A549 (cell line): ENCODE measurements around the gene NINL. TPM values are rescaled to one million over a fixed set of nuclear protein-coding genes. Genes with fewer than 3 reads are reported as not detected.

ENCODE experiments used
- BHLHE40 ChIP-seq: IDR thresholded peaks from 2 replicates; pipeline ENCODE4 v1.6.1; 2012; ENCODE audit warnings: low read depth, low read length, inconsistent platforms
- CBX2 ChIP-seq: fragments of 200-600 bp; sonication (generic); IDR thresholded peaks from 2 replicates; pipeline ENCODE4 v1.6.1; 2016; ENCODE audit warnings: low read depth, mild to moderate bottlenecking, borderline replicate concordance
- CHD2 ChIP-seq: fragments of 150-350 bp; IDR thresholded peaks from 2 replicates; pipeline ENCODE4 v1.6.1; 2014; ENCODE audit warnings: low read length; ENCODE audit not compliant: partially characterized antibody
- CHD4 ChIP-seq: fragments of 200-600 bp; sonication (generic); IDR thresholded peaks from 2 replicates; pipeline ENCODE4 v1.6.1; 2016; ENCODE audit warnings: antibody characterized with exemption, mild to moderate bottlenecking, borderline replicate concordance
- CTCF ChIP-seq: fragments of >200 bp; sonication (Bioruptor Twin); formaldehyde crosslinking; IDR thresholded peaks from 3 replicates; pipeline ENCODE4 v1.5.1; 2016
- EHMT2 ChIP-seq: fragments of 200-600 bp; sonication (generic); IDR thresholded peaks from 2 replicates; pipeline ENCODE4 v1.6.1; 2016; ENCODE audit warnings: antibody characterized with exemption, low read depth, mild to moderate bottlenecking, moderate library complexity
- EP300 ChIP-seq, 2 experiments: fragments of >200 bp; sonication (Bioruptor Twin); formaldehyde crosslinking; IDR thresholded peaks; 2 replicates in 1 of 2; 3 replicates in 1 of 2; pipeline ENCODE4 v1.6.1; 2016 to 2017
- FOSB ChIP-seq: fragments of 250-450 bp; sonication (Bioruptor Pico); IDR thresholded peaks from 2 replicates; pipeline ENCODE4 v1.5.0; 2020; ENCODE audit warnings: mild to moderate bottlenecking, moderate library complexity
- FOXS1 ChIP-seq: fragments of 250-450 bp; sonication (Bioruptor Pico); IDR thresholded peaks from 2 replicates; pipeline ENCODE4 v1.5.0; 2020; ENCODE audit warnings: mild to moderate bottlenecking, moderate library complexity
- GATA3 ChIP-seq: IDR thresholded peaks from 2 replicates; pipeline ENCODE4 v1.6.1; 2012; ENCODE audit warnings: borderline replicate concordance
- HES2 ChIP-seq: fragments of >200 bp; sonication (Bioruptor Twin); formaldehyde crosslinking; IDR thresholded peaks from 2 replicates; pipeline ENCODE4 v1.6.1; 2016
- HEYL ChIP-seq: fragments of 250-450 bp; sonication (Bioruptor Pico); IDR thresholded peaks from 2 replicates; pipeline ENCODE4 v1.8.0; 2021; ENCODE audit warnings: mild to moderate bottlenecking, moderate library complexity
- HOXA7 ChIP-seq: fragments of 250-450 bp; sonication (Bioruptor Pico); IDR thresholded peaks from 2 replicates; pipeline ENCODE4 v1.5.0; 2020; ENCODE audit warnings: mild to moderate bottlenecking, moderate library complexity
- JUN ChIP-seq, 2 experiments: fragments of >200 bp; sonication (Bioruptor Twin); formaldehyde crosslinking; IDR thresholded peaks; 2 replicates in 1 of 2; 3 replicates in 1 of 2; pipeline ENCODE4 v1.6.1; 2016 to 2017
- JUNB ChIP-seq: fragments of >200 bp; sonication (Bioruptor Twin); formaldehyde crosslinking; IDR thresholded peaks from 2 replicates; pipeline ENCODE4 v1.6.1; 2016
- KDM1A ChIP-seq: fragments of 200-600 bp; sonication (generic); IDR thresholded peaks from 2 replicates; pipeline ENCODE4 v1.6.1; 2016; ENCODE audit warnings: low read depth, mild to moderate bottlenecking
- MAZ ChIP-seq: fragments of 150-350 bp; IDR thresholded peaks from 2 replicates; pipeline ENCODE4 v1.6.1; 2014; ENCODE audit warnings: antibody characterized with exemption, low read depth, low read length, borderline replicate concordance
- NPAS2 ChIP-seq: fragments of 250-450 bp; sonication (Bioruptor Pico); IDR thresholded peaks from 2 replicates; pipeline ENCODE4 v1.8.0; 2022; ENCODE audit warnings: mild to moderate bottlenecking, moderate library complexity, borderline replicate concordance
- PBX3 ChIP-seq: IDR thresholded peaks from 2 replicates; pipeline ENCODE4 v1.6.1; 2012
- POLR2AphosphoS2 ChIP-seq: conservative IDR thresholded peaks from 2 replicates; pipeline ENCODE4 v1.6.1; 2012; ENCODE audit warnings: low read length, improper control_type of control experiment, inconsistent platforms
- RAD21 ChIP-seq, 2 experiments: fragments of >200 bp in 1 of 2; sonication (Bioruptor Twin) in 1 of 2; formaldehyde crosslinking in 1 of 2; IDR thresholded peaks in 1 of 2; conservative IDR thresholded peaks in 1 of 2; 2 replicates in 1 of 2; 3 replicates in 1 of 2; pipeline ENCODE4 v1.6.1; 2012 to 2018; ENCODE audit warnings: inconsistent platforms in 1 of 2
- RARB ChIP-seq: fragments of 250-450 bp; sonication (Bioruptor Pico); IDR thresholded peaks from 2 replicates; pipeline ENCODE4 v1.8.0; 2021; ENCODE audit warnings: mild to moderate bottlenecking, moderate library complexity
- RCOR1 ChIP-seq: fragments of 150-350 bp; IDR thresholded peaks from 2 replicates; pipeline ENCODE4 v1.6.1; 2014; ENCODE audit warnings: antibody characterized with exemption, low read length, low read depth
- RFX5 ChIP-seq: fragments of 450-650 bp; IDR thresholded peaks from 2 replicates; pipeline ENCODE4 v1.7.1; 2014; ENCODE audit warnings: antibody characterized with exemption, mild to moderate bottlenecking, moderate library complexity
- SMC3 ChIP-seq: fragments of >200 bp; sonication (Bioruptor Twin); formaldehyde crosslinking; IDR thresholded peaks from 3 replicates; pipeline ENCODE4 v1.6.1; 2018; ENCODE audit warnings: inconsistent platforms
- SREBF2 ChIP-seq: fragments of 450-650 bp; IDR thresholded peaks from 2 replicates; pipeline ENCODE4 v1.6.1; 2014; ENCODE audit warnings: mild to moderate bottlenecking, moderate library complexity
- TFCP2L1 ChIP-seq: fragments of 250-450 bp; sonication (Bioruptor Pico); IDR thresholded peaks from 2 replicates; pipeline ENCODE4 v1.5.0; 2021; ENCODE audit warnings: mild to moderate bottlenecking
- ZFP36 ChIP-seq: fragments of 450-650 bp; IDR thresholded peaks from 2 replicates; pipeline ENCODE4 v1.6.1; 2014; ENCODE audit warnings: borderline replicate concordance; ENCODE audit not compliant: partially characterized antibody
- ZNF302 ChIP-seq: fragments of 250-450 bp; sonication (Bioruptor Pico); IDR thresholded peaks from 2 replicates; pipeline ENCODE4 v1.9.0; 2021; ENCODE audit warnings: inconsistent platforms, mild to moderate bottlenecking, moderate library complexity
- polyA plus RNA-seq, 4 experiments: library from polyadenylated mRNA; depleted of rRNA in 3 of 4; stranded (reverse); fragments of >200 nt; fragmentation: RNase III in 1 of 4; extraction: RNeasy Plus Mini Kit Qiagen cat#74134 plus additional on column Dnase treatment in 1 of 4; gene quantifications; 2 replicates in 3 of 4; 3 replicates in 1 of 4; pipeline ENCODE4 v1.2.3, GENCODE V29; 2011 to 2017
- small RNA-seq, 6 experiments: library from RNA; depleted of rRNA; stranded (forward); fragments of <200 nt; gene quantifications; one replicate each; pipeline ENCODE3, GENCODE V24; 2012

The NINL gene
- polyA plus RNA-seq, 2 of the 4 experiments (the other 2 are of a cell fraction) = 20.2 to 22.4 TPM

GRCh38 chr20:25407311-25408169 lies 177.8 kb downstream of the NINL start, which contains the start of gene GINS1 (continued):
- TF ChIP-seq HES2 (no peak), CTCF (no peak), EHMT2 (no peak), BHLHE40 (no peak), ZFP36 (no peak), SMC3 (0 out of 3 replicates have a peak, but pooled peaks have one; percentile 32), JUNB (no peak), RAD21 (conservative IDR thresholded peaks at IDR 0.05 in 1 of 2, IDR thresholded peaks at IDR 0.05 in 1 of 2) (no peak), MAZ (no peak), SREBF2 (no peak), GATA3 (no peak), CHD2 (no peak), KDM1A (no peak), POLR2AphosphoS2 (no peak), TFCP2L1 (CRISPR knock-in tag) (peak; percentile 55; the same call in 1 of the 2 replicates), HOXA7 (no peak), JUN (IDR thresholded peaks at IDR 0.05) (peak; percentile 65 to 98; a peak in 4 of 5 replicates), CBX2 (no peak), RCOR1 (no peak), HEYL (CRISPR knock-in tag) (no peak), FOXS1 (CRISPR knock-in tag) (no peak; the same call in 1 of the 2 replicates), RARB (CRISPR knock-in tag) (no peak), CHD4 (no peak), RFX5 (no peak), PBX3 (no peak), ZNF302 (CRISPR knock-in tag) (no peak; the same call in 1 of the 2 replicates), NPAS2 (CRISPR knock-in tag) (no peak), EP300 (IDR thresholded peaks at IDR 0.05) (no peak), FOSB (no peak)

Small RNA genes lying within 50 kb of the gene (small RNA-seq; reads per million reads assigned to genes)
- gene RNU6ATAC17P = 0 reads per million in 6 experiments

Other genes starting within 250 kb of the NINL start
- 54.3 and 59.1 TPM in 2 replicates for gene ABHD12, start 194.7 kb downstream of the NINL start, polyA plus RNA-seq (2011; rRNA removed)
- 87.3 to 101 TPM (median 96.4 TPM) in 3 replicates for gene ABHD12, start 194.7 kb downstream of the NINL start, polyA plus RNA-seq (2017; fragmentation: RNase III; extraction: RNeasy Plus Mini Kit Qiagen cat#74134 plus additional on column Dnase treatment)
- 33.5 and 46.4 TPM in 2 replicates for gene GINS1, start 177.9 kb downstream of the NINL start, polyA plus RNA-seq (2011; rRNA removed)
- 30.7 to 34.2 TPM (median 33.6 TPM) in 3 replicates for gene GINS1, start 177.9 kb downstream of the NINL start, polyA plus RNA-seq (2017; fragmentation: RNase III; extraction: RNeasy Plus Mini Kit Qiagen cat#74134 plus additional on column Dnase treatment)
- gene NANP, start 38.5 kb upstream of the NINL start, polyA plus RNA-seq (2011; rRNA removed) = 11.4 and 12.2 TPM in 2 replicates
- gene NANP, start 38.5 kb upstream of the NINL start, polyA plus RNA-seq (2017; fragmentation: RNase III; extraction: RNeasy Plus Mini Kit Qiagen cat#74134 plus additional on column Dnase treatment) = 10.2 to 11.2 TPM (median 11.2 TPM) in 3 replicates
- gene ZNF337, start 111.3 kb upstream of the NINL start, polyA plus RNA-seq (2011; rRNA removed) = 25.4 and 29.7 TPM in 2 replicates
- 16.5 to 18.2 TPM (median 17.6 TPM) in 3 replicates for gene ZNF337, start 111.3 kb upstream of the NINL start, polyA plus RNA-seq (2017; fragmentation: RNase III; extraction: RNeasy Plus Mini Kit Qiagen cat#74134 plus additional on column Dnase treatment)